Measurements from ENCODE around the gene CAMK2D.

The CAMK2D gene

GRCh38 chr4:113468165-113469022 is 293.1 kb downstream of the CAMK2D start:
- Histone ChIP-seq H3K36me3 (peaks cover 6% of the 10 kb centered on the region; the same call in 1 of the 2 replicates), H3K4me3 (ENCODE audit: low read depth, low read length) (no peak overlapping the region), H3K9me3 (ENCODE audit: severe bottlenecking) (no peaks in the 10 kb centered on the region), H3K27ac (no peak overlapping the region), H3K27me3 (ENCODE audit: insufficient read depth, low read depth, severe bottlenecking) (no peaks in the 10 kb centered on the region)
- DNase-seq: no peak
- TF ChIP-seq CTCF (IDR thresholded peaks at IDR 0.05; ENCODE audit: low read depth, low read length): no peak

- no peak for TF ChIP-seq CTCF (IDR thresholded peaks at IDR 0.05; ENCODE audit: low read depth, low read length)
- H3K27me3 ChIP-seq (ENCODE audit: insufficient read depth, low read depth, severe bottlenecking): no peaks in the 10 kb centered on the region
- no peak overlapping the region for H3K4me3 ChIP-seq (ENCODE audit: low read depth, low read length)
- no peak overlapping the region for H3K27ac ChIP-seq
- no peaks in the 10 kb centered on the region for H3K9me3 ChIP-seq (ENCODE audit: severe bottlenecking)
- peaks cover 6% of the 10 kb centered on the region; the same call in 1 of the 2 replicates for H3K36me3 ChIP-seq
- no peak for DNase-seq
Observed at GRCh38 chr4:113467581-113467980, 294.0 kb downstream of the CAMK2D start.

GRCh38 chr4:113462286-113462685 is 299.3 kb downstream of the CAMK2D start:
- H3K36me3 ChIP-seq: peaks cover 15% of the 10 kb centered on the region
- TF ChIP-seq CTCF (IDR thresholded peaks at IDR 0.05; ENCODE audit: low read depth, low read length): no peak
- no peak for DNase-seq
- H3K4me3 ChIP-seq (ENCODE audit: low read depth, low read length): no peak overlapping the region
- no peaks in the 10 kb centered on the region for H3K27me3 ChIP-seq (ENCODE audit: insufficient read depth, low read depth, severe bottlenecking)
- H3K9me3 ChIP-seq (ENCODE audit: severe bottlenecking): no peaks in the 10 kb centered on the region
- no peak overlapping the region for H3K27ac ChIP-seq

- no peak overlapping the region for H3K27ac ChIP-seq
- no peak for DNase-seq
- no peak for TF ChIP-seq CTCF (IDR thresholded peaks at IDR 0.05; ENCODE audit: low read depth, low read length)
- H3K9me3 ChIP-seq (ENCODE audit: severe bottlenecking): no peaks in the 10 kb centered on the region
- H3K4me3 ChIP-seq (ENCODE audit: low read depth, low read length): no peak overlapping the region
- H3K27me3 ChIP-seq (ENCODE audit: insufficient read depth, low read depth, severe bottlenecking): no peaks in the 10 kb centered on the region
- H3K36me3 ChIP-seq: peaks cover 19% of the 10 kb centered on the region
Observed at GRCh38 chr4:113461281-113461680, 300.3 kb downstream of the CAMK2D start.

GRCh38 chr4:113457886-113458285 is 303.7 kb downstream of the CAMK2D start:
- Histone ChIP-seq H3K9me3 (ENCODE audit: severe bottlenecking) (no peaks in the 10 kb centered on the region), H3K36me3 (peaks cover 13% of the 10 kb centered on the region), H3K4me3 (ENCODE audit: low read depth, low read length) (no peak overlapping the region), H3K27me3 (ENCODE audit: insufficient read depth, low read depth, severe bottlenecking) (no peaks in the 10 kb centered on the region), H3K27ac (no peak overlapping the region)
- DNase-seq: no peak
- TF ChIP-seq CTCF (IDR thresholded peaks at IDR 0.05; ENCODE audit: low read depth, low read length): no peak

All from WERI-Rb-1 (cell line).